ENCODE data around the gene WDR86.

- TF ChIP-seq TCF4 (CRISPR knock-in tag; IDR thresholded peaks at IDR 0.05; ENCODE audit: borderline replicate concordance) = no peak
- TF ChIP-seq PATZ1 (CRISPR knock-in tag; IDR thresholded peaks at IDR 0.05; ENCODE audit: borderline replicate concordance) = no peak
- TF ChIP-seq OSR1 (CRISPR knock-in tag; IDR thresholded peaks at IDR 0.05) = no peak
- no peak for TF ChIP-seq SNAI2 (CRISPR knock-in tag; IDR thresholded peaks at IDR 0.05)
- TF ChIP-seq, protein P1, sequence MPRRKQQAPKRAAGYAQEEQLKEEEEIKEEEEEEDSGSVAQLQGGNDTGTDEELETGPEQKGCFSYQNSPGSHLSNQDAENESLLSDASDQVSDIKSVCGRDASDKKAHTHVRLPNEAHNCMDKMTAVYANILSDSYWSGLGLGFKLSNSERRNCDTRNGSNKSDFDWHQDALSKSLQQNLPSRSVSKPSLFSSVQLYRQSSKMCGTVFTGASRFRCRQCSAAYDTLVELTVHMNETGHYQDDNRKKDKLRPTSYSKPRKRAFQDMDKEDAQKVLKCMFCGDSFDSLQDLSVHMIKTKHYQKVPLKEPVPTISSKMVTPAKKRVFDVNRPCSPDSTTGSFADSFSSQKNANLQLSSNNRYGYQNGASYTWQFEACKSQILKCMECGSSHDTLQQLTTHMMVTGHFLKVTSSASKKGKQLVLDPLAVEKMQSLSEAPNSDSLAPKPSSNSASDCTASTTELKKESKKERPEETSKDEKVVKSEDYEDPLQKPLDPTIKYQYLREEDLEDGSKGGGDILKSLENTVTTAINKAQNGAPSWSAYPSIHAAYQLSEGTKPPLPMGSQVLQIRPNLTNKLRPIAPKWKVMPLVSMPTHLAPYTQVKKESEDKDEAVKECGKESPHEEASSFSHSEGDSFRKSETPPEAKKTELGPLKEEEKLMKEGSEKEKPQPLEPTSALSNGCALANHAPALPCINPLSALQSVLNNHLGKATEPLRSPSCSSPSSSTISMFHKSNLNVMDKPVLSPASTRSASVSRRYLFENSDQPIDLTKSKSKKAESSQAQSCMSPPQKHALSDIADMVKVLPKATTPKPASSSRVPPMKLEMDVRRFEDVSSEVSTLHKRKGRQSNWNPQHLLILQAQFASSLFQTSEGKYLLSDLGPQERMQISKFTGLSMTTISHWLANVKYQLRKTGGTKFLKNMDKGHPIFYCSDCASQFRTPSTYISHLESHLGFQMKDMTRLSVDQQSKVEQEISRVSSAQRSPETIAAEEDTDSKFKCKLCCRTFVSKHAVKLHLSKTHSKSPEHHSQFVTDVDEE (CRISPR knock-in tag; IDR thresholded peaks at IDR 0.05) = no peak
- TF ChIP-seq, protein P2, sequence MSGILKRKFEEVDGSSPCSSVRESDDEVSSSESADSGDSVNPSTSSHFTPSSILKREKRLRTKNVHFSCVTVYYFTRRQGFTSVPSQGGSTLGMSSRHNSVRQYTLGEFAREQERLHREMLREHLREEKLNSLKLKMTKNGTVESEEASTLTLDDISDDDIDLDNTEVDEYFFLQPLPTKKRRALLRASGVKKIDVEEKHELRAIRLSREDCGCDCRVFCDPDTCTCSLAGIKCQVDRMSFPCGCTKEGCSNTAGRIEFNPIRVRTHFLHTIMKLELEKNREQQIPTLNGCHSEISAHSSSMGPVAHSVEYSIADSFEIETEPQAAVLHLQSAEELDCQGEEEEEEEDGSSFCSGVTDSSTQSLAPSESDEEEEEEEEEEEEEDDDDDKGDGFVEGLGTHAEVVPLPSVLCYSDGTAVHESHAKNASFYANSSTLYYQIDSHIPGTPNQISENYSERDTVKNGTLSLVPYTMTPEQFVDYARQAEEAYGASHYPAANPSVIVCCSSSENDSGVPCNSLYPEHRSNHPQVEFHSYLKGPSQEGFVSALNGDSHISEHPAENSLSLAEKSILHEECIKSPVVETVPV (CRISPR knock-in tag; IDR thresholded peaks at IDR 0.05) = no peak
- no peak for TF ChIP-seq RARB (CRISPR knock-in tag; IDR thresholded peaks at IDR 0.05)
- no peak for TF ChIP-seq ARNTL (CRISPR knock-in tag; IDR thresholded peaks at IDR 0.05; ENCODE audit: borderline replicate concordance, low read depth)
- no peak for TF ChIP-seq PPARA (CRISPR knock-in tag; IDR thresholded peaks at IDR 0.05; ENCODE audit: borderline replicate concordance)
- no peak for TF ChIP-seq ESRRG (CRISPR knock-in tag; IDR thresholded peaks at IDR 0.05)
- no peak for TF ChIP-seq ZNF8 (CRISPR knock-in tag; IDR thresholded peaks at IDR 0.05)
Observed at GRCh38 chr7:151391358-151391730, 18.5 kb downstream of the WDR86 start.

Data from SK-N-SH treated with all-trans-retinoic acid at 6 μM for 48 hours (cell line).